ENCODE data around the gene EHD4. TPM values are rescaled to one million over a fixed set of nuclear protein-coding genes. Genes with fewer than 3 reads are reported as not detected.

EHD4 gene
- total RNA-seq, 2 donors from 2014 or later: 34.0 to 42.1 TPM

DNA sequence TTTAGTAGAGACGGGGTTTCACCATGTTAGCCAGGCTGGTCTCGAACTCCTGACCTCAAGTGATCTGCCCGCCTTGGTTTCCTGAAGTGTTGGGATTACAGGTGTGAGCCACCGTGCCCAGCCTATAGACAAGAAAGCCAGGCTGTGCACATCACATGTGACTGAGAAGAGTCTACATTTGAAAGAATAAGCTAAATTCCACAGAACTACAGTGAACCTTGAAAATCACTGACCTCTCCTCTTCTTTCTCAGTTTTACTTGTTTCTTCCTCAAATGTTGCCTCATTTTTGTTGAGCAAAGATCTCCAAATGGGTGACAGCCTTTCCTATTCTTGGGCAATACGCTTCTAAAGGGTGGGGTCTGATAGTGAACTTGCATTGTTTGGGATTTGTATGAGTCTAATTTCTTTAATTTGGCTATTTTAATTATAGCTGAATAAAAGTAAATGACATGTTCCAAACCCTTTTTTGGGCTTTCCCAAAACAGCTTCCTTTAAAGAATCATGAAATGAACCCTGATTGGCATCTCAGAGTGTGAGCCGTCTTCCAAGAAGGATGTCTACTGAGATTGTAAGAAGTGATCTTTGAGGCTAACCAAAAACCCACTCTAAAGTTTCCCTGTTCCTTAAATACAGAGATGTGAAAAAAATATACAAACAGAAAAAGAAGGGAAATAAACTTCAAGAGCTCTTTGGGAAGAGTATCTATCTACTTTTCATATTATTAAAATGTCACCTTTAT is 56.9 kb downstream of the EHD4 start:
- intact Hi-C loops (cut with DNase I): loop anchor here in 1 of 2 donors (5.0 kb wide), 1 partner anchor 57 kb away; the partner anchor contains the start of gene EHD4
- ATAC-seq (no peak), DNase-seq (no peak)

DNA sequence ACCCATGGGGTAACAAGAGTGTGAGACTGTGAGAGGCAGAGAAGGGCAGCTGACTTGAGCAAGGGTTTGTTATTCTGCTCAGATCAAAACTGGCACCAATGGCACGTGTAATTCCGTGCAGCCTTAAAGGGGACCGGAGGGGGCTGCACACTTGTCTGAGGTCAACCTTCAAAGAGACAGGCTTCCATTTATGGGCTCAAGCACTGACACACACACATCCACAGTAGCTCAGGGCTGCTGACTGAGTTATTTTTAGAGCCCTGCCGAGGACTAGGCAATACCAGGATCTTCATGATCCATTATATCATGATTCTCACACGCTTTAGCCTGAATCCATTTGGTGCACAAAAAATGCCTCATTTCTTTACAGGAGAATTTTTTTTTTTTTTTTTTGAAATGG is 57.9 kb downstream of the EHD4 start:
- intact Hi-C loops (cut with DNase I): no loop called here
- ATAC-seq (peak; percentile 46 to 72), DNase-seq (no peak)

DNA sequence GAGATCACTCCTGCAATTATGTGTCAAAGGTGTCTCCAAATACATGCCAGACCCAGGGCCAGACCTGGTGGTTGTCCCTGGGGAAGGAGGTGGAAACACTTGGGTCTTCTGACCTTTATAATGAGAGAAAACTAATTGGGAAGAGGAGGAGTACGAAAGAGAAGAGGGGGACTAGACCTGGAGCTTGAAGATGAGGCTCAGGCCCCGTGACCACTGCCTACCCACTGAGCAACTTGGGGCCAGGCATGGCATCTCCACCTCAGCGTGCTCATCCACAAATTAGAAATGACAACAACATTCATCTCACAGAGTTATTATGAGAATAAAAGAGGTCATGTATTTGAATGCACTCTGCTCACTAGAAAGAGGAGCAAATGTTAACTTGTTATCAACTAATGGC is 59.1 kb downstream of the EHD4 start:
- no peak for DNase-seq
- intact Hi-C loops (cut with DNase I): no loop called here
- no peak for ATAC-seq

- intact Hi-C loops (cut with DNase I): no loop called here
- ATAC-seq (no peak), DNase-seq (no peak)
Measured at GRCh38 chr15:41911691-41912345, 60.5 kb downstream of the EHD4 start.

DNA sequence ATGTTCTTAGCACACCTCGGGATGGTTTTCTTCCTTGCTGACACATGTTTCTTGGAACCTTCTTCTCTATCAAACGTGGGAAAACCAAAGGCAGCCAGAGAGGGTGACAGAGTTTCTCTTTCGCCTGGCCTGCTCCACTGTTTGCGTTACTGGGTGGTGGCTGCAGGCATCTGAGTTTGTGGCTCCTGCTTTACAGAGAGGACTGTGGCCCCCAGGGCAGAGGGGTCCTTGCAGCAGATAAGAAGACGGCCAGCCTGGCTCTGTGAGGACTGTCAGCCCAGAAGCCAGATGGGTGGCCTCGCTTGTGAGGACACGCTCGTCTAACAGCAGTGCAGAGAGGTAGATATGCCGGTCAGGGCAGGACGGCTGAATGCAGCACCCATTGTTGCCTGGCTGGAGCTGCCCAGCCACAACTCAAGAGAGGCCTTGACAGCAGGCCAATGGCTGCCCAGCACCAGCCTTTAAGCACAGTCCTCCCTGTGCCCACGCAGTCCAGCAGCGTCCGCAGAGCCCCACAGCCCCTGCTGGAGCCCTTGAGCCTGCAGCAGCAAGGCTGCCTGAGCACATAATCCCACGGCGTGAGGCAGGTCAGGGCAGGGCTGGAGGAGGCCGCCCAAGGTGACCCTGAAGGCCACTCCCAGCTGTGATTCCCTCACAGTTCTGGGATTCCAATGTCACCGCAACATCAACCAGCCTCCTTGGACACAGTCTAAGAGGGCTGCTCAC is 63.5 kb downstream of the EHD4 start:
- DNase-seq: no peak
- intact Hi-C loops (cut with DNase I): loop anchor here (10.0 kb wide), 2 partner anchors 66 to 134 kb away; partner anchors contain the start of genes EHD4 (in 1 of the 2) and MAPKBP1 (in 1 of the 2)
- peak; percentile 3 to 35 for ATAC-seq

GRCh38 chr15:41907141-41907540 is 65.2 kb downstream of the EHD4 start:
- intact Hi-C loops (cut with DNase I): loop anchor here (10.0 kb wide), 2 partner anchors 68 to 132 kb away; partner anchors contain the start of genes EHD4 (in 1 of the 2) and MAPKBP1 (in 1 of the 2)
- DNase-seq: no peak
- no peak for ATAC-seq

GRCh38 chr15:41906608-41907007 is 65.7 kb downstream of the EHD4 start:
- intact Hi-C loops (cut with DNase I): loop anchor here (10.0 kb wide), 2 partner anchors 68 to 132 kb away; partner anchors contain the start of genes EHD4 (in 1 of the 2) and MAPKBP1 (in 1 of the 2)

GRCh38 chr15:41905036-41905793 is 67.1 kb downstream of the EHD4 start:
- DNase-seq (no peak), ATAC-seq (no peak)
- intact Hi-C loops (cut with DNase I): loop anchor here (10.0 kb wide), 2 partner anchors 70 to 130 kb away; partner anchors contain the start of genes EHD4 (in 1 of the 2) and MAPKBP1 (in 1 of the 2)

More at GRCh38 chr15:41906608-41907007, 65.7 kb downstream of the EHD4 start:
- ATAC-seq: no peak
- DNase-seq: no peak

DNA sequence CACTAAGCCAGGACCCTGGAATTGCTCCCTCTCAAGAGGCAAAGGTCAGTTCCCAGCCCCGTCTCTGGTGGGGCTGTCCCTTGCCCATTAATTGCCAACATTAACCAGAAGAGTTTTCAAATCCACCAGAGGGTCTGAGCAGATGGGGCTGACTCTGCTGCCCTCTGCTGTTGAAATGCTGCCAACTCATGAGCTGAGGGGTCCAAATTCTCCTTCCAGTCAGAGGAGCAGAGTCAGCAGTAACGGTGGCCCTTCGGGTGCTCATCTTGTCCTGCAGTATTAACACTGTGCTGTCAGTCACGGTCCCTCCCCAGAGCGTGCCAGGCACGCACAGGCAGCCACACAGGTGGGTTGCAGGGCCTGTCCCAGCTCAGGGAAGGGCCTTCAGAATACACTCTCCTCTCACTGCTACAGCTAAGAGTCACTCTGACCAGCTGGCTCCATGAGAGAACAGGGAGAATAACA is 67.8 kb downstream of the EHD4 start:
- ATAC-seq: peak; percentile 67 to 71
- DNase-seq: peak; percentile 66
- intact Hi-C loops (cut with DNase I): loop anchor here (10.0 kb wide), 2 partner anchors 70 to 130 kb away; partner anchors contain the start of genes EHD4 (in 1 of the 2) and MAPKBP1 (in 1 of the 2)

- intact Hi-C loops (cut with DNase I): loop anchor here (10.0 kb wide), 2 partner anchors 71 to 129 kb away; partner anchors contain the start of genes EHD4 (in 1 of the 2) and MAPKBP1 (in 1 of the 2)
- ATAC-seq (peak in 1 of 2 donors; percentile 35), DNase-seq (no peak)
Measured at GRCh38 chr15:41903782-41904181, 68.6 kb downstream of the EHD4 start.

DNA sequence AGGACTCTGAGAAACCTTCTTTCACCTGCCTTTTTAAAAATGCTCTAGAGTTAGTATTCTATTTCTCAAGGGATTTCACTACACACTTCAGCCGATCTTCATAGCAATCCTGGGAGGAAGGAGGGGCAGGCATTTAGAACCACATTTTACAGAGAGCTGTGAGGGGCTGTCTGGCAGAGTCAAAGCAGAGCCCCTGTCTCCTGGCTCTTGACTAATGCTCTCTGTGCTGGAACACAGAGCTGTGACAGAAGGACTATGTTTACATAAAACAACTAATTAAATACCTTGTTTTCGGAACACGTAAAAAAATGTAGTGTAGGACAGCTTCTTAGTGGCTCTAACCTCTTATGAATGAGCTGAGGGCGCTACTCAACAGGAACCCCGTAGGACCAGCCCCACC is 70.9 kb downstream of the EHD4 start:
- DNase-seq (no peak), ATAC-seq (no peak)
- intact Hi-C loops (cut with DNase I): loop anchor here (10.0 kb wide), 2 partner anchors 73 to 127 kb away; partner anchors contain the start of genes EHD4 (in 1 of the 2) and MAPKBP1 (in 1 of the 2)

- DNase-seq (no peak), ATAC-seq (no peak)
- intact Hi-C loops (cut with DNase I): loop anchor here (10.0 kb wide), 2 partner anchors 74 to 126 kb away; partner anchors contain the start of genes EHD4 (in 1 of the 2) and MAPKBP1 (in 1 of the 2)
Measured at GRCh38 chr15:41900526-41901380, 71.6 kb downstream of the EHD4 start.

- ATAC-seq: peak in 1 of 2 donors; percentile 5
- no peak for DNase-seq
- intact Hi-C loops (cut with DNase I): loop anchor here (10.0 kb wide), 2 partner anchors 75 to 125 kb away; partner anchors contain the start of genes EHD4 (in 1 of the 2) and MAPKBP1 (in 1 of the 2)
Measured at GRCh38 chr15:41899854-41900442, 72.4 kb downstream of the EHD4 start.

DNA sequence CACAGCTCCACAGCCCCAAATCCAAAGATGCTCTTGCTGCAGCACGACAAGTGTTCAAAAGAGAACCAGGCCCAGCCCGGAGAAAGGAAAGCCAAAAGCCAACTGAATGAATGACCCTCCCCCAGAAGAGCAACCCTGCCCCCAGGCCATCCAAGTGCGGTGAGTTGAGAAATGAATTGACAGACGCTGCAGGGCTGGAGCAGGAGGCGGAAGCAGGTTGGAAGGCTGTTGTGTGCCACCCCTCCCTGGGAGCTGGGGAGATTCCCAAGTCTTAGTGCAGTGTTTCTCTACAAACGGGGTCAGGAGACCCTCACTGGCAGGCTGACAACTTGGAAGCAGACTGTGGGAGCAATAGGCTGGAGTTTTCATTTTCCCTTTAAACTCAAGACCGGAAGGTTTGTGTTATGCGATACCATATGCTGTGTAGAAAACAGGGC is 75.0 kb downstream of the EHD4 start:
- no peak for ATAC-seq
- no peak for DNase-seq
- intact Hi-C loops (cut with DNase I): no loop called here

DNA sequence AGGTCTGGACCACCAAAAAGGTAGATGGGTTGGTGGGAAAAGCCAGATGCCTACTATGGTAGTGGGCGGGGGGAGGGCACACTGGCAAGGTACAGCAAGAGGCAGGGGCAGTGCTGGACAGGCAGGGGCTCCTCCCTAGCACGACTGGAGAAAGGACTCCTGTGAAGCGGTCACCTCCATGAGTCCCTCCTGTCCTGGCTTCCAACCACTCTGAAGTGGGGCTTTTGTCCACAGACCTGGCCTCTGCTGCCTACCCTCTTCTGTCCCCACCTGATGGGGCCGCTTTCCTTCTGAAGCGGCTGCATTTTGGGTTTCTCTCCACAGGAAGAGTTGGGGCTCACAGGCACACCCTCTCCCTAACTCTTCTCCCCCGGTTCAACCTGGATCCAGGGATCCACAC is 75.8 kb downstream of the EHD4 start:
- intact Hi-C loops (cut with DNase I): no loop called here
- ATAC-seq (no peak), DNase-seq (no peak)

- DNase-seq: no peak
- ATAC-seq: no peak
- intact Hi-C loops (cut with DNase I): no loop called here
Measured at GRCh38 chr15:41895957-41896356, 76.4 kb downstream of the EHD4 start.

GRCh38 chr15:41895491-41895890 is 76.9 kb downstream of the EHD4 start:
- DNase-seq: no peak

More at GRCh38 chr15:41895491-41895890, 76.9 kb downstream of the EHD4 start:
- ATAC-seq: no peak
- intact Hi-C loops (cut with DNase I): no loop called here

Measured in left cardiac atrium (tissue), 4 donors.